Tibial nerve (tissue), 4 donors: ENCODE results near the gene QSOX2.

ENCODE experiments used
- CTCF ChIP-seq, 5 experiments: fragments of 200-600 bp in 3 of 5; fragments of 450-650 bp in 2 of 5; sonication (generic) in 3 of 5; IDR thresholded peaks; one replicate each; pipeline ENCODE4 v1.5.1; 2016 to 2019; ENCODE audit warnings: antibody characterized with exemption in 5 of 5, mild to moderate bottlenecking in 3 of 5, moderate library complexity in 2 of 5
- EP300 ChIP-seq, 2 donors: sonication (generic); formaldehyde crosslinking; IDR thresholded peaks; one replicate each; pipeline ENCODE4 v1.6.1; 2017; ENCODE audit warnings: antibody characterized with exemption in 2 of 2, mild to moderate bottlenecking in 1 of 2
- POLR2A ChIP-seq, 2 donors: fragments of 450-650 bp; IDR thresholded peaks; one replicate each; pipeline ENCODE4 v1.6.1; 2017; ENCODE audit warnings: antibody characterized with exemption in 2 of 2, mild to moderate bottlenecking in 2 of 2, moderate library complexity in 2 of 2

GRCh38 chr9:136232969-136233368 lies 12.6 kb downstream of the QSOX2 start:
- TF ChIP-seq EP300 (IDR thresholded peaks at IDR 0.05) (no peak), CTCF (IDR thresholded peaks at IDR 0.05) (no peak), POLR2A (IDR thresholded peaks at IDR 0.05) (no peak)
